ENCODE results near the gene RFPL2. TPM values are rescaled to one million over a fixed set of nuclear protein-coding genes. Genes with fewer than 3 reads are reported as not detected.
A peak's percentile ranks its signal among the peaks of the same experiment; 100 is the strongest.
"Not testable (repeated sequence)": the region's sequence is repeated elsewhere in the genome, so short reads cannot be mapped to it uniquely, and the experiment has no call there.

Gene RFPL2
- total RNA-seq, 2 experiments from 2014 or later = not detected

DNA sequence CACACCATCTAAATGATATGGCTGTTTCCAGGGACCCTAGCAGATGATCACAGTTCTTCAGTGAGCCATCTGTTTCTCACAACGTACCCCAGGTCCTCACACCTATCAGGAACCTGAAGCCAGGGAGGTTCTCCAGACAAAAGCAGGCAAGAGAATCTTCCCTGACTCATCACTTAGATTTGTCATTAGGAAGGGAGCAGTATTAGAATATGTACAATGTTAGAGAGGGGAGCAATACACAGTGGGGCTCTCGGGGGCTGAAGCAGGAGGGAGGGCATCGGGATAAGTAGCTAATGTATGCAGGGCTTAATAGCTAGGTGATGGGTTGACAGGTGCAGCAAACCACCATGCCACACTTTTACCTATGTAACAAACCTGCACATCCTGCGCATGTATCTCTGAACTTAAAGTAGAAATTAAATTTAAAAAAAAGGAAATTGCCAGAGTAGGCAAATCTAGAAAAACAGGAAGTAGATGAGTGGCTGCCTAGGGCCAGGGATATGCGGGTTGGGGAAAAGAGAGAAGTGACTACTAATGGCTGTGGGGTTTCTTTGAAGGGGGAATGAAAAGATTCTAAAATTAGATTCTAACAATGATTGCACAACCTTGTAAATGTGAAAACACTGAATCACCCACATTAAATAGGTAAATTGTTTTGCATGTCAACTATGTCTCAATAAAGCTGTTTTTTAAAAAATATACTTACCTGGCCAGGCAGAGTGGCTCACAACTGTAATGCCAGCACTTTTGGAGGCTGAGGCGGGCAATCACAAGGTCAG, 60.2 kb downstream of the RFPL2 start:
- DNase-seq (no peak), ATAC-seq (peak; percentile 13)
- intact Hi-C loops (cut with micrococcal nuclease) = no loop called here
- H3K4me1 Mint-ChIP-seq (ENCODE audit: low read depth) = peaks cover 40% of the 10 kb centered on the region
- no peaks in the 10 kb centered on the region for H3K27me3 Mint-ChIP-seq
- no peak overlapping the region for H3K4me3 Mint-ChIP-seq
- peaks cover 10% of the 10 kb centered on the region for H3K9me3 Mint-ChIP-seq
- POLR2A ChIA-PET = interaction anchor here (1.0 kb wide), 1 partner anchor 12 kb away, joined by 3 read pairs; no protein-coding TSS in a partner anchor
- CTCF ChIA-PET = interaction anchor here (0.9 kb wide), 1 partner anchor 333 kb away, joined by 4 read pairs; no protein-coding TSS in a partner anchor
- peaks cover 3% of the 10 kb centered on the region for H3K36me3 Mint-ChIP-seq (ENCODE audit: low read depth)
- H3K27ac Mint-ChIP-seq = no peak overlapping the region
- TF ChIP-seq, protein P1, sequence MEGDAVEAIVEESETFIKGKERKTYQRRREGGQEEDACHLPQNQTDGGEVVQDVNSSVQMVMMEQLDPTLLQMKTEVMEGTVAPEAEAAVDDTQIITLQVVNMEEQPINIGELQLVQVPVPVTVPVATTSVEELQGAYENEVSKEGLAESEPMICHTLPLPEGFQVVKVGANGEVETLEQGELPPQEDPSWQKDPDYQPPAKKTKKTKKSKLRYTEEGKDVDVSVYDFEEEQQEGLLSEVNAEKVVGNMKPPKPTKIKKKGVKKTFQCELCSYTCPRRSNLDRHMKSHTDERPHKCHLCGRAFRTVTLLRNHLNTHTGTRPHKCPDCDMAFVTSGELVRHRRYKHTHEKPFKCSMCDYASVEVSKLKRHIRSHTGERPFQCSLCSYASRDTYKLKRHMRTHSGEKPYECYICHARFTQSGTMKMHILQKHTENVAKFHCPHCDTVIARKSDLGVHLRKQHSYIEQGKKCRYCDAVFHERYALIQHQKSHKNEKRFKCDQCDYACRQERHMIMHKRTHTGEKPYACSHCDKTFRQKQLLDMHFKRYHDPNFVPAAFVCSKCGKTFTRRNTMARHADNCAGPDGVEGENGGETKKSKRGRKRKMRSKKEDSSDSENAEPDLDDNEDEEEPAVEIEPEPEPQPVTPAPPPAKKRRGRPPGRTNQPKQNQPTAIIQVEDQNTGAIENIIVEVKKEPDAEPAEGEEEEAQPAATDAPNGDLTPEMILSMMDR (IDR thresholded peaks at IDR 0.05) = no peak

DNA sequence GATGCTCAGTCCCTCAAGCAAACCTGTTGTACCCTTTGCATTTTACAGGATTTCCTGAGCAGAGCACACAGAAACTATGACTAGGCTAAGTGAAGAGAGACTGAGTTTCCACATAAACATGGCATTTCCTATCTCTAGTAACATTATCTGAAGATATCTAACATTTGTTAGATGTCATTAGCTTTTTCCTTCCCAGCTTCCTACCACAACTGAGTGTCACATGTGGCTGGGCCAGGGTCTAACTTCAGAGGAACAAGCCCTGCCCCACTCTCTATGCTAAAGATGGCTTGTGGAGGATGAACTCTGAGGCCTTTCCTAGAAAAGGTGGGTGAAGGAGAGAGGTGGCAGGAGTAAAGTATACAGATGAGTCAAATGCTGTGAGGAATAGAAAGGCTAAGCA, 62.3 kb downstream of the RFPL2 start:
- peak; percentile 70 for DNase-seq
- peaks cover 50% of the 10 kb centered on the region for H3K4me1 Mint-ChIP-seq (ENCODE audit: low read depth)
- POLR2A ChIA-PET = interaction anchor here (1.4 kb wide), 1 partner anchor 123 kb away, joined by 3 read pairs; no protein-coding TSS in a partner anchor
- no peaks in the 10 kb centered on the region for H3K27me3 Mint-ChIP-seq
- H3K27ac Mint-ChIP-seq = peak overlapping the region; percentile 91
- ATAC-seq = peak; percentile 71
- H3K9me3 Mint-ChIP-seq = peaks cover 6% of the 10 kb centered on the region
- TF ChIP-seq, protein P1 (IDR thresholded peaks at IDR 0.05) = no peak
- intact Hi-C loops (cut with micrococcal nuclease) = no loop called here
- peaks cover 3% of the 10 kb centered on the region for H3K36me3 Mint-ChIP-seq (ENCODE audit: low read depth)
- CTCF ChIA-PET = interaction anchor here (1.2 to 1.8 kb wide), 2 partner anchors 123 to 172 kb away, joined by 4 to 7 read pairs; no protein-coding TSS in a partner anchor
- no peak overlapping the region for H3K4me3 Mint-ChIP-seq

DNA sequence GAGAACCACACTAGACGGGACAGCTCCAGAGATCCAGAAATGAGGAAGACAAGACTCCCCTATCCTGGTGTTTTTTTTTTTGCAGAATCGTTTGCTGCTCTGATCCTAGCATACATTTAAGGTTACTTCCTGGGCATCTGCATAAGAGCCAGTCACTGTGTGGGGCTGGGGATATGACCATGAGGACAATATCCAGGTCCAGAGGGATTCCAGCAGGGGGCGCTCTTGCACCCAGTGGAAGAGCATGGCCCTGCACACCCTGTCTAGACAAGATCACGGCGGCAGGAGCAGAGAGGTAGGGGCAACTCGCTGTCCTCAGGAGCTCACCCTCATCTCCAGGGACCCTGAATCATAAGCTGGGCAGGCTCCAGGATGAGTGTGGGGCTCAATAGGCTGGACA, 64.2 kb downstream of the RFPL2 start:
- H3K27ac Mint-ChIP-seq; H3K27me3 Mint-ChIP-seq; POLR2A ChIA-PET; CTCF ChIA-PET; H3K36me3 Mint-ChIP-seq (ENCODE audit: low read depth); DNase-seq; H3K4me3 Mint-ChIP-seq; intact Hi-C loops (cut with micrococcal nuclease); H3K9me3 Mint-ChIP-seq: not testable (repeated sequence)
- peak; percentile 28 for ATAC-seq
- H3K4me1 Mint-ChIP-seq (ENCODE audit: low read depth) = peaks cover 56% of the 10 kb centered on the region
- TF ChIP-seq, protein P1 (IDR thresholded peaks at IDR 0.05) = peak; percentile 34

Other genes with a start within 250 kb of the RFPL2 start
- not detected for gene SLC5A1, start 161.8 kb downstream of the RFPL2 start, total RNA-seq
- not detected for gene C22orf42, start 45.8 kb downstream of the RFPL2 start, total RNA-seq
- gene SLC5A4, start 50.3 kb upstream of the RFPL2 start, total RNA-seq = not detected
- gene RFPL3, start 152.8 kb upstream of the RFPL2 start, total RNA-seq = not detected
- gene RTCB, start 207.2 kb upstream of the RFPL2 start, total RNA-seq = 10 to 100 TPM; 77.9 to 82.7 TPM